NCI-H2196 treated with DMSO at 0.1 percent for 48 hours (cell line): Measurements from ENCODE around the gene KRT5.

Experiments
- DNase-seq: peaks from one replicate; lab custom pipeline; 2025; ENCODE audit not compliant: unreplicated experiment; lab: John Stamatoyannopoulos, UW

Gene KRT5

DNA sequence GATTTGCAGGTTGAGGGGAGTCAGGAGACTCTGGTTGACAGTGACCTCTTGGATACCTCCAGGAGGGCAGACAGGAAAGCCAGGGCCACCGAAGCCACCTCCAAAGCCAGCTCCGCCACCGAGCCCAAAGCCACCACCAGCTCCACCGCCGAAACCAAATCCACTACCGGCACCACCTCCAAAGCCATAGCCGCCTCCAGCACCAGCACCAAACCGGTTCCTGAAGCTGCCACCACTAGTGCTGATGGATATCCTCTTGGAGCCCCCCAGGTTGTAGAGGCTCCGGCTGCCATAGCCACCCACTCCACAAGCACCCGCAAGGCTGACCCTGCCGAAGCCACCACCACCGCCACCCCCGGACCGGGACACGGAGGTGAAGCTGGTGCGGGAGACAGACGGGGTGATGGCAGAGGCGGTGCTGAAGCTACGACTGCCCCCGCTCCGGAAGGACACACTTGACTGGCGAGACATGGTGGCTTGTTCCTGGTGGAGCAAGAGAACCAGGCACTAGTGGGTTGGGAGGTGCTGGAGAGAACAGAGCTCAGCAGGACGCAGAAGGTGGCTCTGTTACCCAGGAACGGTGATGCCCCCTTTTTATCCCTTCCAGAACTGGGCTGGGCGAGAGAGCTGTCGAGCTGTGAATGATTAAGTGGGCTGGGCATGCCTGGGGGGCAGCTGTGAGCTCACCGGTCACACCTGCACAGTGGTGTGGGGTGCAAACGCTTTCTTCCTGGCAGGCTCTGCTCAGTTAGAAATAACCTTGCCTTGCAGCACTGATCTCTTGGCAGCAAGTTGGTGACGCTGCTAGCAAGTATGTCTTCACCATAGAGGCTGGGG is at the start of gene KRT5:
Gene KRT5 (minus strand): TSS at position 569 of the 837 bp plus-strand sequence. CDS start 98 bp downstream, at position 471.
- DNase-seq: no peak

DNA sequence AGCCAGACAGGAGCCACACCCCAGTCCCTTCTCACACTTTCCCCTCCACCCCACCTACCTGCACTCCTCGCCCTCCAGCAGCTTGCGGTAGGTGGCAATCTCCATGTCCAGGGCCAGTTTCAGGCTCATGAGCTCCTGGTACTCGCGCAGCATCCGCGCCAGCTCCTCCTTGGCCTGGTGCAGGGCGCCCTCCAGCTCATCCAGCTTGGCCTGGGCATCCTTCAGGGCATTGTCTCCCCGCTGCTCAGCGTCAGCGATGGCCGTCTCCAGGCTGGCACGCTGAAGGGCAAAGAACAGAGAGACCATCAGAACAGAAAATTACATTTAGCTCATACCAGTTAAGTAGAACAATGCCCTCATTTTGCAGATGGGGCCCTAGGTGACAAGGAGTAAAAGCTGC is 47.9 kb upstream of the KRT5 start:
- no peak for DNase-seq

DNA sequence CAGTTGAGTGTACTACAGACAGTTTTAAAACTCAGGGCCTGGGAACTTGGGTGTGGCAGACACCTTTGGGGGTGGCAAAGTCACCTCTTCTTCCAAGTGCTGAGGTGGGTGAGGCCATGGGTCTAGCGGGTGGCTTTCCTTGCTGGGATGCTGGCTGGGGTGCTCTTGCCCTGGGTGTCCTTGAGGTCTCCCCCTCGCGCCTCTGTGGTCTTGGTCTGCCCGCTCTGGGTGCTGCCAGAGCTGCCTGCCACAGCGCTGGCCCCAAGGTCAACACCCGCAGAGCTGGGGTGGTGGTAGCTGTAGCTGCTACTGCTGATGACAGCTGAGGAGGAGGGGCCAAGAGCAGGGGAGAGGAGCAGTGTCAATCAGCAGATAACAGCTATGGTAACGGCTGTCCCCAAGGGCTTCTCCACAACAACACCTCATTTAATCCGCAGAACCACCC is 46.7 kb upstream of the KRT5 start:
- DNase-seq: no peak

DNA sequence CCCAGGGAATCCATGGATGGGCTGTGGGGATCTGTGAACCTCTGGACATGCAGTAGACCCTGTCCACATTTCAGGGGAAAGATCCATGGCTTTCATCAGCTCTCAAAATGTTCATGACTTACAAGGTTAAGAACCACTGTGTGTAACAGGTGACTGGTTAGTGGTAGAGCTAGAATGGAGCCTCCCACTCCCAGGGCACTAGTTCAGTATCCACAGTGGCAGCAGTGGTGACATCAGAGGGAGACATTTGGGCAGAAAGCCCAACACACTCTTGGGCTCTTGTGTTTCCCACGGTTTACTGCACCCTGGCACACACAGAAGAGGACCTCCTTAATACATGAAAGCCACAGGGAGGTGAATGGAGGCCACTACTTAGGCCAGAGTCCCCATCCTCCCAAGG is 44.4 kb upstream of the KRT5 start:
- no peak for DNase-seq

DNA sequence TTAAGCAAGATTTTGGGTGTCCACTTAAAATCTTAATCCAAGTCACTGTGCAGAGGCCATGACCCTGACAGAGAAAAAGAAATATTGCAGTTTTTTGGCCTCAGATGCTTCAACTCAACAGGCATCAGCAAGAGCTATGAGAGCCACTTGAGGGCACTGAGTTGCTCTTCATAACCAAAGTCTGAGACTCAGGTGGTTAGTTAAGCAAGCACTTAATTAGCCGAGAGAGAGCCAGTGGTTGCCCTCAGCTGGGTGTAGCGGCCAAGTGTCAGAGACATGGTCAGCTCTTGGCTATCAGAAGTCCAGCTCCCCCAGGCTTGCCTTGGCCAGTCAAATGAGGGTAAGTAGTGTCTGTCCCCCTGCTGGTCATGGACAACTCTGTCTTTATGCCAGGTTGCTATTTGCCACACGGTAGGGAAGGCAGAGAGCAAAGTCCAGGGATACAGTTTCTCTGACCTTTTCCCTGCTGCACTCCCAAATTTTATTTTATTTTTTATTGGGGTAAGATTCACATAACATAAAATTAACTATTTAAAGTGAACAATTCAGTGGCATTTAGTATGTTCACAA is 41.8 kb upstream of the KRT5 start:
- DNase-seq: no peak

DNA sequence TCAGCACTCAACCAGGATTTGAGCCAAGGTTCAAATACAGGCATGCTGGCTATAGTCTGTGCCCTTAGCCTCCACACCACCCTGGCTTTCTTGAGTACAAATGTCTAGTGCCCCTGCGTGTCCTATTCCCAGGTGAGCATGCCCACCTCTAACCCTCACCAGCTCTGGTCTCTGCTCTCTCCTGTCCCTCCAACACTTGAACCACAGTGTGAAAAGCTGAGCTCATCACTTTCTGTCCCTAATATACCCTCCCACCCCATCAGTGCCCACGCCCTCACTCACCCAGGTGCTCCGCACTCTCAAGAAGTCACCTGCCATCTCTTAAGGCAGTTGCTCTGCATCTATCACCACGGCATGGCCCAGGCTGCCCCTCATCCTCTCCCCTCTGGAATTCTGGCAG is 39.8 kb upstream of the KRT5 start:
- DNase-seq: no peak

DNA sequence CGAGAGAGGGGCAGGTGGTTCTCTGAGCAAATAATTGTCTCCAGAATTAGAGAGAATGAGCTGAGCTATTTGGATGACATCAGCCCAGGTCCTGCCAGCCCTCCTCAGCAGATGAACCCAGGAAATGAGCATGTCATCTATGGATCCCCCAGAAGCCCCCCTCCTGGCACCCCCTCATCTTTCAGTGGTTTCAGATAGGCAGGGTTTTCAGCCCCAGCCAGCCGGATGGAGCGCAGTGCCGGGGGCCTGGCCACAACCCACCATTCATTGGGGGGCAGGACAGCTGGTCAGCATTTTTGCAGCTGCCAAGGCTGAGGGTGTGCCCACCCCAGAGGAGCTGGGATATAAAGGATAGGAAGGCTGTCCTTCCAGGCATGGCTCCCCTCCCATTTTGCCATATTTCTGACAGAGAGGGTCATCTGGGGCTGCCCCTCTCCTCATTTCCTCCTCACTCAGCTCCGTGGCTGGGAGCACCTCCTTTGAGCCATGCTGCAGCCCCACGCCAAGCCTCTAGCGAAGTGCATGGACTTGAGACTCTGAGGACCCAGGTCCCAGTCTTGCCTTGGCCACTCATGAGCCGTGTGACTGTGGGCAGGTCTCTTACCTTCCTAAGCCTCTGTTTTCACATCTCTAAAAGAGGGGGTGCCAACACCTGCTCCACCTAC is 38.7 kb upstream of the KRT5 start:
- DNase-seq: no peak

DNA sequence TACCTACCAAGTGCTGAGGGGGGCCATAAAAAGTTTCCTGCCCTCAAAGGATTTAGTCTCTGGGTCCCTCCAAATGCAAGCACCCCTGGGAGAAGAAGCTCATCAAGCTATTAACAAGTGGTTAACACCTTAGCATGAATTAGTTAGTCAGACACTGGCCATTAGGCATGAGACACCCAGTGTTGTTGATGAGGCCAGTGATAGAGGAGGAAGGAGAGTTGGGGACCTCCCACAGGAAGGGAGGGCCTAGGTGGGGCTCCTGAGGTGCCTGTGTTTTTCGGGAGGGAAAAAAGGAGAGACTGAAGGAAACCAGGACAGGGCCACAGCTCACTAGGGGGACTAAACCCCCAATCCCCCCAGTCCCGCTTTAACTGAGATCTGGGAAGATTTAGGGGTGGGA is 37.3 kb upstream of the KRT5 start:
- DNase-seq: no peak

DNA sequence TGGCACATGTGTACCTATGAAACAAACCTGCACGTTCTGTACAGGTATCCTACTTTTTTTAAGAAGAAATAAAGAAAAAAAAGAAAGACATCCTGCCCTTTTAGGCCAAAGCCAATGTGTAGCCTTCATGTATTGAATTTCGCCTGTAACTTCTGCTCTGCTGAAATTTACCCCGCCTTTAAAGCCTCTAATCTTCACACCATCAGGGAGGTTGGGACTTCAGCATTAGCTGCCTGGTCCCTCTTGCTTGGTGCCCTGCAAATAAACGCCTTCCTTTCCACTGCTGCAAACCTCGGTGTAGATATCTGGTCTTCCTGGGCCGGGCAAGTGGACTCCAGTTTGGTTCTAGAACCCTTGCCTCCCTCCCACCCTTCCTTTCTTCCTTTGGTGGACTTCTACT is 35.4 kb upstream of the KRT5 start:
- DNase-seq: no peak

DNA sequence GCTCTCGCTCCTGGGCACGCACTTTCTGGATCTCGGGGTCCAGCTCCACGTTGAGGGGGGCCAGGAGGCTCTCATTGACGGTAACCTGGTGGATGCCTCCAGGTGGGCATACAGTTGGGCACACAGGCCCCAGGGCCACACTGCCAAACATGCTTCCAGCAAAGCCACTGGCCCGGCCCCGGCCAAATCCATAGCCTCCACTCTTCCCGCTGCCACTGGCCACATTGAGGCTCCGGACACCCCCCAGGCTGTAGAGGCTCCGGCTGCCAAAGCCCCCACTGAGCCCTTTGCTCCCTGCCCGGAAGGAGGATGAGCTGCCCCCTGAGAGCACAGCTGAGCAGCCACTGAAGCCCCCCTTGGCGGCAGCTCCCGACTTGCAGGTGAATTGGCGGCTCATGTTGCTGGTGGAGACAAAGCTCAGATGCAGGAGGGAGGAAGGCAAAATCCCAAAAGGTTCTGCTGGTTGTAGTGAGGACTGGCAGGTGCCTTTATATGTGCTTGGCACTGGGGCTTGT is 32.5 kb upstream of the KRT5 start, which contains the start of gene KRT71:
Gene KRT71 (minus strand): TSS at position 465 of the 515 bp plus-strand sequence. CDS start 68 bp downstream, at position 397.
- DNase-seq: no peak

DNA sequence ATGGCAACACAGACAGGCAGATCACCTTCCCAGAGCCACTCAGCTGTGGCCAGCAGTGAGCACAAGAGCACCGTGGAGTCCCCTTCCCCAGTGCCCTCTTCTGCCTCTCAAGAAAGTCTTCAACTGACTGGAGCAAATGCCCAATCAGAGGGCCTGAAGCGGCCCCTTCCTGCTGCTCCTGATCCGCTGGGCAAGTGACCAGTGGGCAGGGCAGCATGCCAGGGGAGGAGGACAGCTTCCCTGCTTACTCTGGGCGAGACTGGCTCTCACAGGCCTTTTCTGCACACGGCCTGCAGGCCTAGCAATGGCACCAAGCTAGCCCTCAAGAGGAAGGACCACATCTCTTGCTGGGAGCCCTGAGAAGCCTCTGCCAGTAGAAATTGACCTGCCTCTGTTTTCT is 31.9 kb upstream of the KRT5 start:
- no peak for DNase-seq

DNA sequence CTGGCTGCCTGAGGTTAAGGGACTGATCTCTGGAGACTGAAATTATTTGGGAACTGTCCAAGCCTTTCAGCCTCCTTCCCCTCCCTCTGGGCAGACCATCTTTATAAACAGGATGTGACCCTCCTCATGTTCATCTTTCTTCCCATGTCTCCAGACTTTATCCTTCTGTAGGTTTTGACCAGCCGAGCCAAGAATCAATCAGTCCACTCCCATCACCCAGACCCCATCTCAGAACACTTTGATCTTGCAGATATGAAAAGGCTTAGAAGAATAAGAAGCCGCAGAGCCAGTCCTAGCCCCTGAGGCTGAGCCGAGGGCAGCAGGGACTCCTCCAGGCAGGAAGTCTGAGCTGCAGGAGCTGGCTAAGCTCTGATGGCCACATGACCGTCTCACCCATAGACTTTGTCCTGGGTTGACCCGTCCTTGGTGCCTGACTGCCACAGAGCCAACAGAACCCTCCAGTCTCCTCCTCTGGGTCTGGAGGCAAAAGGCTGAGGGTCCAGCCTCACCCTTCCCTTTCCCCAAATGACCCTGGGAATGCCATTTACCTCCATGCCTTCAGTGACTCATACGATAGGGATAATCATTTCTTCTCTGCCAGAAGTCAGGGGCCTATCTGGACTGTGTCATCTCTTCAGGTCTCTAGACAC is 31.1 kb upstream of the KRT5 start:
- no peak for DNase-seq

DNA sequence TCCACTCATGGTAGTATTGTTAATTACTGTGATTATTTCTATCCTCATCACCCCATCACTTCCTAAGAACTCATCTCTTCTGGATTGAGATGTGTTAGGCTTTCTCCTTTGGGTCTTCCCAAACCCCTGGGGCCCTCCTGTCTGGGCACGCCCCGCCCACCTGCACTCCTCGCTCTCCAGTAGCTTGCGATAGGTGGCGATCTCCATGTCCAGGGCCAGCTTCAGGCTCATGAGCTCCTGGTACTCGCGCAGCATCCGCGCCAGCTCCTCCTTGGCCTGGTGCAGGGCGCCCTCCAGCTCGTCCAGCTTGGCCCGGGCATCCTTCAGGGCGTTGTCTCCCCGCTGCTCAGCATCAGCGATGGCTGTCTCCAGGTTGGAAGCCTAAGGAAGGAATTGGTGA is 25.9 kb upstream of the KRT5 start:
- DNase-seq: no peak

DNA sequence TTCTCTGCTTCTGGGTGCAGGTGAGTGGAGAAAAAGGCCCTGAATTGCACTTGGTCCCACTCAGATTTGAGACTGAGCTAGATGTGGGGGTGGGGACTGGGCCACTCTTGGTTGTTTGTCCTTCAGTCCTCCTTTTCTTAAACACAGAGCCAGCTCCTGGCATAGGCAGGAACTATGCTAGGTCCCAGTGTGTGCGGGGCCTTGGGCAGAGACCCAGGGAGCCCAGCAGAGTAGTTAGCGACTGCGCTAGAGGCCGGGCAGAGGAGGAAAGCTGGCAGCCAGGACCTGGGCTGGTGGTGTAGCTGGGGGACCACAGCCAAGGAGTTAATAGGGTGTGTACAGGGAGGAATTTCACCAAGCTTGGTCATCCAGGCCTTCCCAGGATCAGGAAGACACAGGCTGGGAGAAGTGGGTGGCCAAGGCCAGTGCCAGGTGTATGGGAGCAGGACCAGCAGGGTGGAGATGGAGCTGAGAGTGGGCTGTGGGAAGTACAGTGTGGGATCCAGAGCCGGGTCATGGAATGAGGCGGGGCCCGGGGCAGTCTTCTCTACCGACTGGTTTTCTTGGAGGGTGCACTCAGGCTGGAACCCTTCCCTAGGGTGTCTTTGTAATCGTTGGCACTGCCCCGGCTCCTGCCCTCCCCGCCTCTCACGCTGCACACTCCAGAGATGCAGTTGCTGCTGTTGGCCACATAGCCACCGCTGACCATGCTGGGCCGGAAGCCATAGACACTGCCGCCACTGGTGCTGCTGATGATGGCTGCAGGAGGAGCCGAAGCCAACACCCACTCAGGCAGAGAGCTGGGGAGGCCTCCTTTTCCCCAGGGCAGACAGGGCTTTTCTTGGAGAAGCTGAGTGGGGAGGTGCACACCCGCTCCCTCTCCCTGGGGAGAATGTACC is 24.0 kb upstream of the KRT5 start:
- DNase-seq: no peak

DNA sequence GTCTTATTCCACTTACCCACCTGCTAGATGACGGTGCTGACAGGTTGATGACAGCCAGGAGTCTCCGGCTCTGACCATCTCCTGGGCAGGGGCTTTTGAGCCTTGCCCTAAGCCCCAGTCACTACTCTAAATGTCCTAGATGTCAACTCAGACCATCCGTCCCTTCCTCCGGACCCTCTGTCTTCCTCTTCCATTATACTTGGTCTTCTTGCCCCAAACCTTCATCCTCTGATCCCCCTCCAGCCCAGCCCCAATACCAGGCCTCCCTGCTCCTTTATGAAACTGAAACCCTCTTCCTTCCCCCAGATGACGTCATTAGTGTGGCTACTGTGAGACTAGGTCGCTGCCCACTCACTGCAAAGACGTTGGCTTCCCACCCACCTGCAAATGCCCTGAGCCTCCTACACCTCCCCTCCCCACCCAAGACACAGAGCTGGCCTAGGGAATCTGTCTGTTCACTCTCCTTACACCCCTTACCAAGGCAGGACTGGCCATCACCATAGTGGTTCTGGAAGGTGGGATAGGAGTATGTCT is 22.7 kb upstream of the KRT5 start:
- DNase-seq: no peak

DNA sequence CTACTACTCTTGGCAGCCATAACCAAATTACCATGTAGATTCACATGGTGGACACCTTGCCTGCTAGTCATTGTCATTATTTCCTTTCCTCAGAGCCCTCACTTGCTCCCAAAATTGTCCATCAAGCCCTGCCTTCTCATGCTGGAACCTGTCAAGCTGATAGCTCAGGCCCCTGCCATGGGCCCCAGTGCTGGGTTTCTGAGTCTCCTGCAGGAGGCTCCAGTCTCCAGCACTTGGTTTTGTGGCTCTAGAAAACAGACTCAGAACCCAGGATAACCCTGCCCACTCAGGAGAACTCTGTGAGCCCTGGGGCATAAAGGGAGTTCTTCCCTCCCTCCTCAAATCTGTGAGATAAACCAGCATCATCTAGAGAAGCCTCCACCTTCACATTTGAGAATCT is 22.0 kb upstream of the KRT5 start:
- no peak for DNase-seq

DNA sequence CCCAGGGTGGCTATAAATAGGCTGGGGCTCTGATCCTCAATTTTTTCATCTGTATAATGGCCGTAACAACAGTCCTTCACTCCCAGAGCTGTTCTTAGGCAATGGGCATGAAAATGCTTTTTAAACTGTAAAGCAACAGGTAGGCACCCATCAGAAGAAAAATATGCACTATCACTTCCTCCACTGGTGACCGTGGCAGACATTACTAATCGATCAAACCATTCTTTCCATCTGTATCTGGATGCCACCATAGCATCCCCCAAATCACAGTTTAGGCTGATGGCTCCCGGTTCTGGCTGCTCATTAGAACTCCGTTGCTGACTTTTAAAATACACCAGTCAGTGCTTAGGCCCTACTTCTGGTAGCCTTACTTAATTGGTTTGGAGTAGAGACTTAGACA is 21.5 kb upstream of the KRT5 start:
- DNase-seq: no peak

DNA sequence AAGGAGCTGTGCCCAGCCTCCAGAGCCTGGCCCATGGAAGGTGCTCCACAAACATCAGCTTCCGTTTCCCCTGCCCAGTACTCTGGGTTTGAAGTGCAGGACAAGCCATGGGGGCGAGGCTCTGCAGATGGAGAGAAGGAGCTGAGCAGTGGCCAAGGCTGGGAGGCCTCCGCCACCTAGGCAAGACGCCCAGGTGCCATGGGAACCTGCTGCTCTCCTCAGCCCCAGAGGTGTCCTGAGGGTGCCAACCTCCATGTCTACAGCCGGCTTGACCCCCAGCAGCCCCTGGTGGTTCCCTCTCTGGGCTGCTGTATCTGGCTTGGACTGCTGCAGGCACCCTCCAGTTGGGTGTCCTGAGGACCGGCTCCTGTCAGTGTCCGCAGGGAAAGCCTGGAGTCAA is 20.3 kb upstream of the KRT5 start:
- DNase-seq: no peak

DNA sequence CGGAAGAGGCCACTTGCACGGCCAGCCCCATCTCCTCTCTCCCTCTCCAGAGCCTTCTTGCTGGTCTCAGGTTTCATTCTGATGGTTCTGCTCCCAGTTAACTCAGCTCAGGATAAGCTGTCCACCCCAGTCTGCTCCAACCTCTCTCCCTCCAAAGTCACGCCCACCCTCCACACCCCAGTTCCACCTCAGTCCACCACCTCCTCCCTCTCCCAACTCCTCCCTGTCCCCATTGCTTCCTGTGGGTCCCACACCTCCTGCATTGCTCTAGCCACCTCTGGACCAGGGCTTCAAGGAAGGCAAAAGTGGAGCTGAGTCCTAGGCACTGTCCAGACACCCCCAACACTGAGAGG is 19.6 kb upstream of the KRT5 start:
- DNase-seq: no peak
